ENCODE results near the gene SLC7A8.

- TF ChIP-seq, protein P1, sequence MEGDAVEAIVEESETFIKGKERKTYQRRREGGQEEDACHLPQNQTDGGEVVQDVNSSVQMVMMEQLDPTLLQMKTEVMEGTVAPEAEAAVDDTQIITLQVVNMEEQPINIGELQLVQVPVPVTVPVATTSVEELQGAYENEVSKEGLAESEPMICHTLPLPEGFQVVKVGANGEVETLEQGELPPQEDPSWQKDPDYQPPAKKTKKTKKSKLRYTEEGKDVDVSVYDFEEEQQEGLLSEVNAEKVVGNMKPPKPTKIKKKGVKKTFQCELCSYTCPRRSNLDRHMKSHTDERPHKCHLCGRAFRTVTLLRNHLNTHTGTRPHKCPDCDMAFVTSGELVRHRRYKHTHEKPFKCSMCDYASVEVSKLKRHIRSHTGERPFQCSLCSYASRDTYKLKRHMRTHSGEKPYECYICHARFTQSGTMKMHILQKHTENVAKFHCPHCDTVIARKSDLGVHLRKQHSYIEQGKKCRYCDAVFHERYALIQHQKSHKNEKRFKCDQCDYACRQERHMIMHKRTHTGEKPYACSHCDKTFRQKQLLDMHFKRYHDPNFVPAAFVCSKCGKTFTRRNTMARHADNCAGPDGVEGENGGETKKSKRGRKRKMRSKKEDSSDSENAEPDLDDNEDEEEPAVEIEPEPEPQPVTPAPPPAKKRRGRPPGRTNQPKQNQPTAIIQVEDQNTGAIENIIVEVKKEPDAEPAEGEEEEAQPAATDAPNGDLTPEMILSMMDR (IDR thresholded peaks at IDR 0.05) = no peak
- TF ChIP-seq POLR2A (IDR thresholded peaks at IDR 0.05) = no peak
- no peak for TF ChIP-seq EP300 (IDR thresholded peaks at IDR 0.05)
- no peak for TF ChIP-seq POLR2AphosphoS5 (IDR thresholded peaks at IDR 0.05)
Observed at GRCh38 chr14:23104070-23104590, 79.3 kb downstream of the SLC7A8 start.
